Naive B cell (primary cell): ENCODE measurements around the gene CKMT2. TPM values are rescaled to one million over a fixed set of nuclear protein-coding genes. Genes with fewer than 3 reads are reported as not detected.
"Not testable (repeated sequence)": the region's sequence is repeated elsewhere in the genome, so short reads cannot be mapped to it uniquely, and the experiment has no call there.

Source experiments
- ATAC-seq, 2 donors: fragments of 150-1000 bp; cut with Tn5 transposase; 2 replicates each; pipeline ENCODE4 v1.10.0; 2021; ENCODE audit warnings: low read depth in 2 of 2, mild to moderate bottlenecking in 2 of 2, moderate library complexity in 2 of 2
- DNase-seq: peaks from one replicate; pipeline ENCODE4 v3.0.0; 2022
- H3K27ac Mint-ChIP-seq, 6 donors: one replicate each; pipeline ENCODE4 v1.8.0; 2020 to 2022; ENCODE audit warnings: mild to moderate bottlenecking in 6 of 6, mixed read lengths in 6 of 6, moderate library complexity in 5 of 6, inconsistent platforms in 2 of 6
- H3K27me3 Mint-ChIP-seq, 3 donors: one replicate each; pipeline ENCODE4 v1.8.0; 2021 to 2022; ENCODE audit warnings: mixed read lengths in 3 of 3, mild to moderate bottlenecking in 1 of 3
- H3K36me3 Mint-ChIP-seq, 2 donors: one replicate each; pipeline ENCODE4 v1.8.0; 2020 to 2022; ENCODE audit warnings: mixed read lengths in 2 of 2, inconsistent platforms in 1 of 2, mild to moderate bottlenecking in 1 of 2
- H3K4me1 Mint-ChIP-seq, 3 donors: one replicate each; pipeline ENCODE4 v1.8.0; 2020 to 2022; ENCODE audit warnings: mixed read lengths in 3 of 3, inconsistent platforms in 1 of 3, mild to moderate bottlenecking in 1 of 3, moderate library complexity in 1 of 3
- H3K4me3 Mint-ChIP-seq, 8 donors: one replicate each; pipeline ENCODE4 v1.8.0; 2020 to 2022; ENCODE audit warnings: mild to moderate bottlenecking in 8 of 8, mixed read lengths in 8 of 8, moderate library complexity in 8 of 8, inconsistent platforms in 2 of 8
- H3K9me3 Mint-ChIP-seq, 7 donors: one replicate each; pipeline ENCODE4 v1.8.0; 2020 to 2022; ENCODE audit warnings: mixed read lengths in 7 of 7, mild to moderate bottlenecking in 5 of 7, inconsistent platforms in 2 of 7, moderate library complexity in 1 of 7
- polyA plus RNA-seq, 6 donors: library from polyadenylated mRNA; unstranded; fragments of 300-500 nt; fragmentation: Illumina TruSeq; gene quantifications; one replicate each; pipeline ENCODE4 v1.2.3, GENCODE V29; 2021; ENCODE audit warnings: low read depth in 6 of 6

CKMT2 gene
- polyA plus RNA-seq, 6 donors from 2014 or later: not detected

GRCh38 chr5:81270394-81271027 lies 37.4 kb downstream of the CKMT2 start:
- peak overlapping the region in 1 of 8 donors; percentile 53 for H3K4me3 Mint-ChIP-seq
- H3K27ac Mint-ChIP-seq: peak overlapping the region in 3 of 6 donors; percentile 19 to 87 (median 28)
- not testable (repeated sequence) for H3K27me3 Mint-ChIP-seq, ATAC-seq, DNase-seq
- peaks cover 35 to 54% of the 10 kb centered on the region in 2 donors for H3K36me3 Mint-ChIP-seq
- H3K4me1 Mint-ChIP-seq: peaks cover 31 to 33% (median 31%) of the 10 kb centered on the region in 3 donors
- H3K9me3 Mint-ChIP-seq: peaks cover 13 to 50% (median 42%) of the 10 kb centered on the region in 7 donors

- Mint-ChIP-seq H3K36me3 (peaks cover 7 to 15% of the 10 kb centered on the region in 2 donors), H3K4me1 (peaks cover 7 to 17% (median 8%) of the 10 kb centered on the region in 3 donors), H3K27me3 (no peaks in the 10 kb centered on the region), H3K27ac (no peak overlapping the region), H3K4me3 (peak overlapping the region in 1 of 8 donors; percentile 6), H3K9me3 (peaks cover 0 to 7% (median 0%) of the 10 kb centered on the region in 7 donors)
- ATAC-seq (no peak), DNase-seq (no peak)
Measured at GRCh38 chr5:81283976-81284375, 50.9 kb downstream of the CKMT2 start.

- Mint-ChIP-seq H3K27ac (peak overlapping the region in 2 of 6 donors; percentile 7 to 85), H3K4me1 (peaks cover 11 to 21% (median 15%) of the 10 kb centered on the region in 3 donors), H3K27me3 (no peaks in the 10 kb centered on the region), H3K36me3 (peaks cover 11 to 24% of the 10 kb centered on the region in 2 donors), H3K4me3 (no peak overlapping the region), H3K9me3 (peaks cover 0 to 22% (median 8%) of the 10 kb centered on the region in 7 donors)
- no peak for ATAC-seq
- DNase-seq: no peak
Measured at GRCh38 chr5:81286059-81286617, 53.0 kb downstream of the CKMT2 start.

- peaks cover 29 to 35% of the 10 kb centered on the region in 2 donors for H3K36me3 Mint-ChIP-seq
- peaks cover 10 to 39% (median 21%) of the 10 kb centered on the region in 7 donors for H3K9me3 Mint-ChIP-seq
- no peak overlapping the region for H3K27ac Mint-ChIP-seq
- H3K4me1 Mint-ChIP-seq: peaks cover 20 to 33% (median 31%) of the 10 kb centered on the region in 3 donors
- H3K27me3 Mint-ChIP-seq: no peaks in the 10 kb centered on the region
- ATAC-seq (no peak), DNase-seq (no peak)
- no peak overlapping the region for H3K4me3 Mint-ChIP-seq
Measured at GRCh38 chr5:81288021-81288433, 54.9 kb downstream of the CKMT2 start.

- H3K9me3 Mint-ChIP-seq: peaks cover 13 to 43% (median 32%) of the 10 kb centered on the region in 7 donors
- peaks cover 41 to 44% of the 10 kb centered on the region in 2 donors for H3K36me3 Mint-ChIP-seq
- H3K4me1 Mint-ChIP-seq: peaks cover 22 to 41% (median 33%) of the 10 kb centered on the region in 3 donors
- peak overlapping the region in 1 of 8 donors; percentile 67 for H3K4me3 Mint-ChIP-seq
- H3K27ac Mint-ChIP-seq: peak overlapping the region in 1 of 6 donors; percentile 15
- no peaks in the 10 kb centered on the region for H3K27me3 Mint-ChIP-seq
- ATAC-seq (no peak), DNase-seq (no peak)
Measured at GRCh38 chr5:81290146-81290545, 57.0 kb downstream of the CKMT2 start.

- H3K4me1 Mint-ChIP-seq: peaks cover 19 to 35% (median 29%) of the 10 kb centered on the region in 3 donors
- H3K27me3 Mint-ChIP-seq: no peaks in the 10 kb centered on the region
- peak overlapping the region in 3 of 8 donors; percentile 29 to 39 (median 32) for H3K4me3 Mint-ChIP-seq
- peaks cover 38 to 41% of the 10 kb centered on the region in 2 donors for H3K36me3 Mint-ChIP-seq
- H3K9me3 Mint-ChIP-seq: peaks cover 13 to 43% (median 32%) of the 10 kb centered on the region in 7 donors
- peak; percentile 71 for ATAC-seq
- peak overlapping the region in 3 of 6 donors; percentile 72 to 85 (median 81) for H3K27ac Mint-ChIP-seq
- no peak for DNase-seq
Measured at GRCh38 chr5:81292130-81292529, 59.0 kb downstream of the CKMT2 start.

GRCh38 chr5:81294021-81294420 lies 60.9 kb downstream of the CKMT2 start:
- not testable (repeated sequence) for H3K27me3 Mint-ChIP-seq, H3K4me3 Mint-ChIP-seq

GRCh38 chr5:81297531-81297930 lies 64.4 kb downstream of the CKMT2 start:
- Mint-ChIP-seq H3K4me3 (no peak overlapping the region), H3K27ac (no peak overlapping the region), H3K4me1 (peaks cover 27 to 35% (median 33%) of the 10 kb centered on the region in 3 donors)

More at GRCh38 chr5:81294021-81294420, 60.9 kb downstream of the CKMT2 start:
- DNase-seq, ATAC-seq, H3K27ac Mint-ChIP-seq: not testable (repeated sequence)
- peaks cover 37 to 41% of the 10 kb centered on the region in 2 donors for H3K36me3 Mint-ChIP-seq
- peaks cover 21 to 35% (median 29%) of the 10 kb centered on the region in 3 donors for H3K4me1 Mint-ChIP-seq
- H3K9me3 Mint-ChIP-seq: peaks cover 13 to 43% (median 32%) of the 10 kb centered on the region in 7 donors

GRCh38 chr5:81300921-81301270 lies 67.8 kb downstream of the CKMT2 start:
- ATAC-seq: no peak
- H3K27ac Mint-ChIP-seq: peak overlapping the region; percentile 88 to 97 (median 96)
- H3K27me3 Mint-ChIP-seq: no peaks in the 10 kb centered on the region
- H3K9me3 Mint-ChIP-seq: no peaks in the 10 kb centered on the region
- H3K4me1 Mint-ChIP-seq: peaks cover 25 to 41% (median 36%) of the 10 kb centered on the region in 3 donors
- DNase-seq: no peak
- H3K4me3 Mint-ChIP-seq: peak overlapping the region; percentile 90 to 99 (median 96)
- H3K36me3 Mint-ChIP-seq: peaks cover 4 to 8% of the 10 kb centered on the region in 2 donors

More at GRCh38 chr5:81297531-81297930, 64.4 kb downstream of the CKMT2 start:
- DNase-seq: no peak
- Mint-ChIP-seq H3K36me3 (peaks cover 17 to 21% of the 10 kb centered on the region in 2 donors), H3K9me3 (peaks cover 5 to 15% (median 12%) of the 10 kb centered on the region in 7 donors), H3K27me3 (no peaks in the 10 kb centered on the region)
- no peak for ATAC-seq

- ATAC-seq (peak; percentile 94 to 95), DNase-seq (peak; percentile 90)
- peak within 1 kb of the TSS; percentile 90 to 99 (median 96) for H3K4me3 Mint-ChIP-seq
- no peaks in the 10 kb centered on the region for H3K27me3 Mint-ChIP-seq
- H3K9me3 Mint-ChIP-seq: no peaks in the 10 kb centered on the region
- peaks cover 4 to 8% of the 10 kb centered on the region in 2 donors for H3K36me3 Mint-ChIP-seq
- peaks cover 25 to 41% (median 36%) of the 10 kb centered on the region in 3 donors for H3K4me1 Mint-ChIP-seq
- H3K27ac Mint-ChIP-seq: peak within 1 kb of the TSS; percentile 88 to 97 (median 96)
Measured at GRCh38 chr5:81301271-81302015, 68.3 kb downstream of the CKMT2 start, which contains the start of gene ZCCHC9. TSS of gene ZCCHC9 (plus strand) at chr5:81301587. CDS start at chr5:81304758, 3,171 bp downstream.

GRCh38 chr5:81302596-81302995 lies 69.5 kb downstream of the CKMT2 start:
- ATAC-seq (no peak), DNase-seq (no peak)
- Mint-ChIP-seq H3K36me3 (peaks cover 4 to 8% of the 10 kb centered on the region in 2 donors), H3K27ac (peak overlapping the region in 2 of 6 donors; percentile 94 to 97), H3K4me3 (peak overlapping the region in 7 of 8 donors; percentile 90 to 99 (median 95)), H3K9me3 (no peaks in the 10 kb centered on the region), H3K27me3 (no peaks in the 10 kb centered on the region), H3K4me1 (peaks cover 25 to 41% (median 36%) of the 10 kb centered on the region in 3 donors)

GRCh38 chr5:81303563-81303962 lies 70.4 kb downstream of the CKMT2 start:
- Mint-ChIP-seq H3K4me3 (peak overlapping the region in 5 of 8 donors; percentile 30 to 91 (median 51)), H3K36me3 (peaks cover 4 to 8% of the 10 kb centered on the region in 2 donors), H3K9me3 (no peaks in the 10 kb centered on the region), H3K4me1 (peaks cover 22 to 40% (median 36%) of the 10 kb centered on the region in 3 donors), H3K27me3 (no peaks in the 10 kb centered on the region), H3K27ac (no peak overlapping the region)
- DNase-seq (no peak), ATAC-seq (no peak)

- H3K4me1 Mint-ChIP-seq: peaks cover 7 to 22% (median 21%) of the 10 kb centered on the region in 3 donors
- no peaks in the 10 kb centered on the region for H3K9me3 Mint-ChIP-seq
- no peak overlapping the region for H3K27ac Mint-ChIP-seq
- peak overlapping the region in 1 of 8 donors; percentile 38 for H3K4me3 Mint-ChIP-seq
- H3K27me3 Mint-ChIP-seq: no peaks in the 10 kb centered on the region
- H3K36me3 Mint-ChIP-seq: peaks cover 8 to 9% of the 10 kb centered on the region in 2 donors
- DNase-seq (no peak), ATAC-seq (no peak)
Measured at GRCh38 chr5:81305785-81306184, 72.7 kb downstream of the CKMT2 start.
